Left forelimb (tissue), 1 donor: ENCODE measurements around the gene WWC2.

Experiments used
- DNase-seq: peaks from one replicate; pipeline ENCODE4 v3.0.0-alpha.2; 2018; ENCODE audit warnings: low spot score

The WWC2 gene

GRCh38 chr4:183256756-183257385 lies 157.8 kb downstream of the WWC2 start:
- no peak for DNase-seq

GRCh38 chr4:183257808-183258207 lies 158.8 kb downstream of the WWC2 start:
- DNase-seq = no peak

GRCh38 chr4:183260491-183261151 lies 161.6 kb downstream of the WWC2 start:
- no peak for DNase-seq

- DNase-seq = no peak
These were observed 163.1 kb downstream of the WWC2 start for GRCh38 chr4:183261953-183262775.

- no peak for DNase-seq
These were observed 163.7 kb downstream of the WWC2 start for GRCh38 chr4:183262776-183263100.

- no peak for DNase-seq
These were observed 164.8 kb downstream of the WWC2 start for GRCh38 chr4:183263787-183264386.

GRCh38 chr4:183264614-183265013 lies 165.6 kb downstream of the WWC2 start:
- DNase-seq = no peak

GRCh38 chr4:183266371-183266770 lies 167.3 kb downstream of the WWC2 start:
- no peak for DNase-seq

- DNase-seq = no peak
These were observed 169.5 kb downstream of the WWC2 start for GRCh38 chr4:183268556-183268955.

GRCh38 chr4:183272384-183272783 lies 173.3 kb downstream of the WWC2 start:
- no peak for DNase-seq

GRCh38 chr4:183276106-183276505 lies 177.0 kb downstream of the WWC2 start:
- DNase-seq = no peak

GRCh38 chr4:183284258-183284785 lies 185.3 kb downstream of the WWC2 start:
- no peak for DNase-seq

GRCh38 chr4:183284965-183285364 lies 185.9 kb downstream of the WWC2 start:
- DNase-seq = no peak

- no peak for DNase-seq
These were observed 186.8 kb downstream of the WWC2 start for GRCh38 chr4:183285886-183286285.

- no peak for DNase-seq
These were observed 187.7 kb downstream of the WWC2 start for GRCh38 chr4:183286590-183287308.

- no peak for DNase-seq
These were observed 188.2 kb downstream of the WWC2 start for GRCh38 chr4:183287309-183287659.

- no peak for DNase-seq
These were observed 188.6 kb downstream of the WWC2 start for GRCh38 chr4:183287677-183288076.

GRCh38 chr4:183288955-183289354 lies 189.9 kb downstream of the WWC2 start:
- DNase-seq = no peak

GRCh38 chr4:183289688-183290087 lies 190.6 kb downstream of the WWC2 start:
- no peak for DNase-seq

GRCh38 chr4:183291070-183291469 lies 192.0 kb downstream of the WWC2 start:
- DNase-seq = no peak

- DNase-seq = no peak
These were observed 196.7 kb downstream of the WWC2 start for GRCh38 chr4:183295711-183296110.

- DNase-seq = no peak
These were observed 198.6 kb downstream of the WWC2 start for GRCh38 chr4:183297675-183298074.
